Measurements from ENCODE around the gene HPSE2.

DNA sequence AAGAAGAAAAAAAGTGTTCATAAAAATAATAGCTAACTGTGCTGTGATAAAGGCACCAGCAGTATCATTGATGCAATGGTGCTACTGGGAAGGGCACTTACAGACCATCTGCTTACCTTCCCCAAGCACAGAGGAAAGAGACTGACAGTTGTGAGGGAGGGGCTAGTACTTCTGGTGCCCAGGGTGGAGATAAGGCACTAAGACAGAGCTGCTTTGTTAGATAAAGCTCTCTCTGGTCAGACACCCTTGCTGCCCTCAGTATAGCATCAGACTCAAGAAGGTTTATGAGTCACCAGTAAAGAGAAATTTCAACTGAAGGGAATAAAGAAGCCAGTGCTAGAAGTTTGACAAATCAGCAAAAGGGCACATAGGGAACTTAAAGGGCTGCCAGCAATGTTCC is 325.6 kb downstream of the HPSE2 start:
- TF ChIP-seq YY1 (IDR thresholded peaks at IDR 0.05; ENCODE audit: insufficient read depth, insufficient read length) (no peak), ZNF274 (IDR thresholded peaks at IDR 0.05; ENCODE audit: low read depth, low read length) (no peak), SUZ12 (IDR thresholded peaks at IDR 0.05; ENCODE audit: extremely low read depth, insufficient read depth, insufficient read length) (no peak)

Data from NT2/D1 (cell line).